Measurements from ENCODE around the gene NPDC1.

The NPDC1 gene

DNA sequence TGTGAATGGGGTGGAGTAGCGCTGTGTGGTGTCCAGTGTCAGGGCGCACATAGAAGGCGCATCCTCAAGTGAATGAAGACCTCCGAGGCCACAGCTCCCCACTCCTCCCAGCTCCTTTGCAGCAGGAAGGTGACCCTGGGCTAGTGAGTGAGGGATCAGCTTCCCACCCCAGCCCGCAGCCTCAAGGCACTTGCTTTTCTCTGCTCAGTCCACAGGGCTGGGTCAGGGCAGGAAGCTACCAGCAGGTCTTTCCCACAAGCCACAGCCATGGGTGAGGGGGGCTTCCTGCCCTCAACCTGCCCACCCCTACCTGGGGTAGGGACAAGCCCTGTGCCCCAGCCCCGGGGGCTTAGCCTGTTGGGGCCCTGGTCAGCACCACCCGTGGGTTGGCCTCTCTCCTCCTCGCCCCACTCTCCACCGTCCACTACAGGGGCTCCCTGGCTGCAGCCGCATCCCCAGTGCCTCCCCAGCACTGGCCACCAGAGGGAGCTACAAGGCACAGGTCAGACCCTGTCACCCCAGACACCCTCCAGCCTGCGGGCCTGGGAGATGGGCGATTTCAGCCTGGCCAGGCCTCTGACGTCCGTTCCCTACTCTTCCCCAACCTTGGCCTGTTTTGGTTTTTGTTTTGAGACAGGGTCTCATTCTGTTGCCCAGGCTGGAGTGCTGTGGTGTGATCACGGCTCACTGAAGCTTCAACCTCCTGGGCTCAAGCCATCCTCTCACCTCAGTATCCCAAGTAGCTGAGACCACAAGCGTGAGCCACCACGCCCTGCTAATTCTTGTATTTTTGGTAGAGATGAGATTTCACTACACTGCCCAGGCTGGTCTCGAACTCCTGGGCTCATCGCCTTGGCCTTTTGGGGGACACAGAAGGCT lies 16.7 kb downstream of the NPDC1 start:
- in situ Hi-C loops (cut with HindIII; ENCODE audit: low sequenced_read_pairs) = loop anchor here (25.0 kb wide), 1 partner anchor 217 kb away; the partner anchor contains the start of gene RABL6

DNA sequence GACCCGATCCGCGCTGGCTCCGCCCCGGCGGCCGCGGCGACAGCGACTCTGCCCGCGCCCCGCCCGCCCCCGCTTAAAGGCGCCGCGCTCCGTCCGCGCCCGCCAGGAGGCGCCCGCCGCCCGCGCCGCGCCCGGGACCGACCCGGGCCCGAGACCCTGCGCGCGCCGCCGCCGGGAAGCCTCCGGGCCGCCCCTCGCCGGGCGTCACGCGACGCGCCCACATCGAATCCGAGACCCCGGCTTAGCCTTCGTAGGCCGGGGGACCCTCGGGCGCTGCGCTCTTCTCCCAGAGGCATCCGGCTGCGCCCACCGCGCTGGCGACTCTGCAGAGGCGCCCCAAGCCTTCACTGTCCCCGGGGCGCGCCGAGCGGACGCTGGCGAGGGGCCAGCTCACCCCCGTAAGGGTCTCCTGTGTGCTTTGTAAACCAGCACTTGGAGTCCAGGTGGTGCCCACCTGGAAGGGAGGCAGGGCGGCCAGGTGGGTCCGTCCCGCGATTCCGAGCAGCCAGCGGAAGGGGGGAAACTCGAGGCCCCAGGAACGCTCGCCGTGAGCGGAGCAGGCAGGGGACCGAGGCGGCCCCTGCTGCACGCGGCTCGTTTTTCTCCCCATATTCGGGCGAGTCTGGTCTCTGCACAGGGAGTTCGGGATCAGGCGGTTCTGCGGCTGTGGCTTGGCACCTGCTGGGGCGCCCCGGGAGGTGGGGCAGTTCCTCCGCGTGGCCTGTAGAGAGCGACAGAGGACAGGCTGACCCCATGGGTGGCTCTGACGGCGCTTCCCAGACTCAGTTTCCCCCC lies 17.5 kb downstream of the NPDC1 start:
- in situ Hi-C loops (cut with HindIII; ENCODE audit: low sequenced_read_pairs) = loop anchor here (25.0 kb wide), 1 partner anchor 216 kb away; the partner anchor contains the start of gene RABL6

DNA sequence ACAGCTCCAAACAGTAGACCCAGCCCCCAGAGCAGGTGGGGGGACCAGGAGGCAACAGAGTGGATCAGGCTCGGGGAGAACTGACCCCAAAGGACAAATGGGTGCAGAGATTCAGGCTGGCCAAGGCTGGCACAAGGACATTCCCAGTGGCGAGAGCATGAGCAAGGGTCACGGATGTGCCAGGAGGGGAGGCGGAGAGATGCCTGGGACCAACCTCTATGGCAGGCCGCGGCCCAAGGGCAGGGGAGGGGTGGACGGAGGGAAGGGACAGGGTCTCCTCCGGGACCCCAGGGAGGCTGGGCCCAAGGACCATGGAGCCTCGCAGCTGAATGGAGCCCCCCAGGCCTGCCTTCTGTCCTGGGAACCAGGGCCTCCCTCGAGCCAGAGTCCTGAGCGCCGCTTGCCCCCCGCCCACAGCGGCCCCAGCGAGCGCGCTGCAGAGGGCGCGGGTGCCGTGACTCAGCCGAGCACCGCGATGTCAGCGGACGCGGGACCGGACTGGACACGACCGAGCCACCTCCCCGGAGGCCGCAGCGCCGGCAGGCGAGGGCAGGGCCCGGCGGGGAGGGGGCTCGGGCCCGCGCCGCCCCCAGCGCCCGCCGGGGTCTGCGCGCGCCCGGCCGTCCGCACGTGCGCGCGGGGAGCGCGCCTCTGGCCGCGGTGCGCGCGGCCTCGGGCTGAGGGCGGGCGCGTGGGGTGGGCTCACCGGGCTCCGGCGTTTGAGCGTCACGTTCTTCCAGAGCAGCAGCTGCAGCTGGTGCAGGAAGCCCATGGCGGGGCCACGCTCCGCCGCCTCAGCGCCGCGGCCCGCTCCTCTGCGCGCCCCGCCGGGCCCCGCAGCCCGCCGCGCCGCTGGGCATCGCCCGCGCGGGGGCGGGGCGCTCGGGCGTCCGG lies 18.4 kb downstream of the NPDC1 start, which contains the start of gene ABCA2:
ABCA2 (minus strand) TSS at position 869 of the 894 bp plus-strand sequence; CDS start at position 772, 97 bp downstream.
- in situ Hi-C loops (cut with HindIII; ENCODE audit: low sequenced_read_pairs) = loop anchor here (25.0 kb wide), 1 partner anchor 215 kb away; the partner anchor contains the start of gene RABL6

DNA sequence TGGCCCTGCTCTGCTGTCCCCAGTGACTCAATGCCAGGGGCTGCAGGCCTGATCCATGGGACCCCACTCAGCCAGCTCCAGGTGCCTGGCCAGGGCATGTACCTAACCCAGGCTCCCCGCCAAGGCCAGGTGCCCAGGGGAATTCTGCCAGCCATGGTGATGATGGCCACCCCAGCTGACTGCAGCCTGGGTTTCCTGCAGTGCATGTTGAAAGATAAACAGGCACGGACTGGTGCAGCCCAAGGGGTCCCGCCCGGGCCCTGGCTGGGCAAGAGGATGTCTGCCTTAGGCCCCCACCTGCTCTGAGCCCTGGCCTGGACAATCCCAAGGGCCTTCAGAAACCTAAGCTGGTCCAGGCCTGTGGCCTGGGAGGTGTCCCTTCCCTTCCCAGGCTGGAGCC lies 19.1 kb downstream of the NPDC1 start:
- in situ Hi-C loops (cut with HindIII; ENCODE audit: low sequenced_read_pairs) = loop anchor here (25.0 kb wide), 1 partner anchor 215 kb away; the partner anchor contains the start of gene RABL6

DNA sequence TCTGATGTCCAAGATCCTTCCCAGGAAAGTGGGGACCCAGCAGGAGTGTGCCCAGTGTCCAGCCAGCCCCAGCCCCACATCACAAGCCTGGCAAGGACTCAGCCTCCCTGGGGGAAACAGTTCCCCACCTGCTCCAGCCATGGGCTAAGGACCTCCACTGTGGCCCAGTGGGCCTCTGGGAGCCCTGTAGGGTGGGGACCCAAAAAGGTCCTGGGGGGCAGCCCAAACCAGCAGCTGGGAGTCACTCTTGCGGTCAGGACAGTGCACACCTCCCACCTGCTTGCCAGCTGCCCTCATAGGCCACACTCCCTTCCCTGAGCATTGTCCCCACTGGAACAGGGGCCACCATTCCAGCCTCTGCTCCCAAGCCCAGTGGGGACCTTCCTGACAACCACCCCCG lies 19.6 kb downstream of the NPDC1 start:
- in situ Hi-C loops (cut with HindIII; ENCODE audit: low sequenced_read_pairs) = loop anchor here (25.0 kb wide), 1 partner anchor 214 kb away; the partner anchor contains the start of gene RABL6

DNA sequence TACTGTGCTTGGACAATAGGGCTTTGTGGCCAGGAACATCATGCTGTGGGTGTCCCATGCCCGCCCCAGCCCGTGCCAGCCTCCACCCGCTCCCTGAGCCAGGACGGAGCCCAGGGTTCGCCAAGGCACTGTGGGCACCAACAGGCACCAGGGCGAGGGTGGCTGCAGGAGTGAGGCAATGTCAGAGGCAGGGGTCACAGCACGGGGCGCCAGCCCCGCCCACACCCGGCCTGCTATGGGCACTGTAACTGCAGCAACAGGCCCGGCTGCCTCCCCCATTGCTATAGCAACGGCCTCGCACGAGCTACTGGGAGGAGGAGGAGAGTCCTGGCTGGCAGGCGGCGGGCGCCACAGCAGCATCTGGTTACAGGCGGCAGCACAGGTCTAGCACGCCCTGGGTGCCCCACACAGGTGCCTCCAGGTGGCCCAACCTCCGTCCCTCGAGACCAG lies 20.4 kb downstream of the NPDC1 start:
- in situ Hi-C loops (cut with HindIII; ENCODE audit: low sequenced_read_pairs) = loop anchor here (25.0 kb wide), 1 partner anchor 213 kb away; the partner anchor contains the start of gene RABL6

DNA sequence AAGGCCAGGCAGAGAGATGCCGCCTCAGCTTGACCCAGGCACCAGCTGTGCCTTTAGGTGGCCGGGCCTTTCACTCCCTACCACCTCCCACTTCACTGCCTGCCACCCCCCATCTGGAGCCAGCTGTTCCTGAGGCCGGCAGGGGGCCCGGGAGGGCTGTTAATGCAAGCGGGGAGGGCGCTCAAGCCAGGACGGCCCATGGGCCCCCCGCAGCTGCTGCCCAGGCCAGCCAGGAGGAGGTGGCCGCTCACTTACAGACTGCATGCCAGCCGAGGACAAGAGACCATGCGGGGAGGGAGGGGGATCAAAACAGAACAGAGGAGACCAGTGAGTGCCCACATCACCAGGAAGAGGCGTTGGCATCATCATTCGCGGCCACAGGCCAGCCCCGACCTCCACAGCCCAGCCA lies 22.4 kb downstream of the NPDC1 start:
- in situ Hi-C loops (cut with HindIII; ENCODE audit: low sequenced_read_pairs) = no loop called here

DNA sequence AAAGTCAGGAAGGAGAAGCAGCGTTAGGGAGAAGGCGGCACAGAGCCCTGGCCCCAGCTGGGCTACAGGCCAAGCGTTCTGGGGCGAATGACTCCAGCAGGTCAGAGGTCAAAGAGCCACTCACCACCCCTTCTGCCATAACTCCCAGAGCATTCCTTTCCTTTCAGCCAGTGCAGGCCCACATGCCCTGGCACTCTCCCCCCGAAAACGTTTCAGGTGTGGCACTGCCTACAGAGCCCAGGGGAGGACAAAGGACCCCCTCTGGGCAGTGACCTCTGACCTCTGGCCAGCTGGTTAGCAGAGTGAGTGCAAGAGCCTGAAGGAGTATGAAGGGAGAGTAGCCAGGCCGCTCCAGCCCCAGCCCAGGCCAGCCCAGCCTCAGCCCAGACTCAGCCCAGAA lies 22.8 kb downstream of the NPDC1 start:
- in situ Hi-C loops (cut with HindIII; ENCODE audit: low sequenced_read_pairs) = no loop called here

DNA sequence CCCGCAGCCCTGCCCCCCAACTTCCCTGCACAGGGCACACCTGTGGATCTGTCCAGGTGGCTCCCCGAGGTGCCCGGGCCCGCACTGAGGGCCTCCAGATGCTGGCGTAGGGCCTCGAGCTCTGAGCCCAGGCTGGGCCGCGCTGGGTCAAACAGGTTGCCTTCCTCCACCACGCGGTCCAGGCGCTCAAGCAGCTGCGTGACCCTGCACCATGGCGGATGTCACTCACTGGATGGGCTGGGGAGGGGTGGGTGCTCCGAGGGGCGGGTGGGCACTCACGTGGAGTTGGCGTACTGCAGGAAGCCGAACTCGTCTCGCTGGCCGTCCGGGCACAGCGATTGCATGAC lies 23.3 kb downstream of the NPDC1 start:
- in situ Hi-C loops (cut with HindIII; ENCODE audit: low sequenced_read_pairs) = no loop called here

DNA sequence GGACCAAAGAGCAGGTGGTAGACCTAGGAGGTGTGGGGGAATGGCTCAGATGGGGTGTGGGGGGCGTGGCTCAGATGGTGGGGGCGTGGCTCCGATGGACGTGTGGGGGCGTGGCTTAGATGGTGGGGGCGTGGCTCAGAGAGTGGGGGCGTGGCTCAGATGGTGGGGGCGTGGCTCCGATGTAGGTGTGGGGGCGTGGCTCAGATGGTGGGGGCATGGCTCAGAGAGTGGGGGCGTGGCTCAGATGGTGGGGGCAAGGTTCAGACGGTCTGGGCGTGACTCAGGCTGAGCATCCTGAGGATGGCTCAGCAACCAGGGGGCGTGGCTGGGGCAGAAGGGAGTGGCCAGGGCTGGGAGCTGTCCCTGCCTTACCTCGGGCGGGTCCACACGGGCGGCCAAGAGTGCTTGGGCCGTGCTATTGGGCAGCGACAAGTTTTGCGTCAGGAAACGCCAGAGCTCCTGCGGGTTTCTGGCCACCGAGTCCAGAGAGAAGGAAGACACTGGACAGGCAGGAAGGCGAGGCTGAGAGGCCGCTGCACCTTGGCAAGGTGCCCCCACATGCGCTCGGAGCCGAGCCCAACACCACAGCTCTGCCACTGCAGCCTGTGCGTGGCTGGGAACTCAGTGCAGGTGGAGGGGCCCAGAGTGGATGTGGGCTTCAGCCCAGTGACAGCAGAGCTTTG lies 23.9 kb downstream of the NPDC1 start:
- in situ Hi-C loops (cut with HindIII; ENCODE audit: low sequenced_read_pairs) = no loop called here

DNA sequence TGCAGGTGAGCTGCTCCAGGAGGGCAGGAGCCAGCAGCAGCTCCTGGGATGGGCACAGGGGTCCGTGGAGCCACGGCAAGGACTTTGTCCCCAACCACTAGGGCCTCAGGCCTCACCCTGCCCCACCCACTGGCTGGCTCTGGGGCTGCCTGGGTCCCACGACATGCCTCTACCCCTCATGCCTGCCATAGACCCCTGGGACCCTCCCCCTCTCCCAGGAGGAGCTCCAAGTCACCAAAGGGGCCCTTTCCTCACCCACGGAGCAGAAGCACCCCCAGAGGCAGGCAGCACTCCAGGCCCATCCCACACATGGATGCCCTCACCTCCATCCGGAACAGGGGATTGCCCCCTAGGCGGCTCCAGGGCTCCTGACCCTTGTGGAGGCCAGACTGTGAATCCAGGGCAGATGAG lies 24.4 kb downstream of the NPDC1 start:
- in situ Hi-C loops (cut with HindIII; ENCODE audit: low sequenced_read_pairs) = no loop called here

DNA sequence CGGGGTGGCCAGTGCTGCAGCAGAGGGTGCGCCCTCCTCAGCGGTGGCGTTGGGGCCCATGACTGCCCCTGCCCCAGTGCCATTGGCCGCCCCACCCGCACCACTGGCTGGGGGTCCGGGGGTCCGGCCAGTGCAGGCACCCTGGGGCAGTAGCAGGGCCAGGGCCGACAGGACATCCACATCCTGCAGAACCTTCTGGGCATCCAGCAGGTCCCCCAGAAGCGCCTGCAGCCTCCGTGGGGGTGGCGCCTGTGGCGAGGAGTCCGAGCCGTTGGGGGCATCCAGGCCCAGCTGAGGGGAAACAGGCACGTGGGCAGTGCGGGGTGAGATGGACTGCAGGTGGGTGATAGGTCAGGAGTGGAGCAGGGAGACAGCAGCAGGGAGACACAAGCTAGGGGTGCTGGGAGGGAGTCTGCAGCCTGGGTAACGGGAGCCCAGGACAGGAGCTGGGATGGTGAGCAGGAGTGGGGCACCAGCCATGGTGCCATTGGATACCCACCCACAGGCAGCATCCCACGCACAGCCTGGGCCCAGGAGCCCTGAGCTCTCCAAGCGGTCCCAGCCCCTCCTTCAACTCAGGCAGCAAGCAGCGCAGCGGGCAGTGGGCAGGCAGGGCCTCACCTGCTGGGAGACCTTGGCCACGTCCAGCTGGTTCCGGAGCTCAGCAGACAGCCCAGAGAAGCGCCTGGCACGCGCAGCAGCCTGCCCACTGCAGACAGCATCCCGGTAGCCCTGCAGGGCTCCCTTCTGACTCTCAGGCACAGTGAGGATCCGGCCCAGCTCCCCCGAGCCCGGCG lies 25.0 kb downstream of the NPDC1 start:
- in situ Hi-C loops (cut with HindIII; ENCODE audit: low sequenced_read_pairs) = no loop called here

DNA sequence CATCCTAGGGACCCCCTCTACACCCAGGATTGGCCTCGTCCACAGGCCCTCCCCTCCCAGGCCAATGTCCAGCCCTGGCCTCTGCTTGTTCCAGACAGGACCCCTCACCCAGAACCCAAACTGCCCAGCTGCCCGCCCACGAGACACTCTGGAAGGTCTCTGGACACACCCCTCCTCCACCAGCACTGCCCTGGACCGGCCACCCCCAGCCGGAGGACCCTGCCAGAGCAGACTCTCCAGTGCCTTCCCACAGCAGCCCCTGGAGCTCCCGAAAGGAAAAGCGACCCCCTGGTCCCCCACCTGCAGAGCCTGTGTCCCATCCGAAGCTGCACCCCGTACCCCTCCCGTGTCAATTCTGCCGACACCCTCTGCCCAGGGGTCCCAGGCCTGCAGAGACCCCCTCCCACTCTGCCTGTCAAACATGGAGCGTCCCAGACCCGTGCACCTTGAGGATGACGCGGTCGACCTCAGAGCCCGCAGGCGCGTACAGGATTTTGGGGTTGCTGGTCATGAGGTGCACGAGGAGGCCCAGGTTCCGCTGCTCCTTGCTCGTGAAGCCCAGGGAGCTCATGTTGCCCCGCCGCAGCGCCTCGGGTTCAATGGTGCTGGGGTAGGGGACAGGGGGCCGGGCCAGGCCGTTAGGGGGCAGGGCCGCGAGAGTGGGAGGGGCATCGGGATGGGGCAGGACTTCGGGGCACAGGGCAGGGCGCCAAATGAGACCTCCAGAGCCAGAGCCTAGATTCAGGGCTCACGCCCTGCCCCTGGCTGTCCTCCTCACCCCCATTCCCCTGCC lies 25.9 kb downstream of the NPDC1 start:
- in situ Hi-C loops (cut with HindIII; ENCODE audit: low sequenced_read_pairs) = no loop called here

DNA sequence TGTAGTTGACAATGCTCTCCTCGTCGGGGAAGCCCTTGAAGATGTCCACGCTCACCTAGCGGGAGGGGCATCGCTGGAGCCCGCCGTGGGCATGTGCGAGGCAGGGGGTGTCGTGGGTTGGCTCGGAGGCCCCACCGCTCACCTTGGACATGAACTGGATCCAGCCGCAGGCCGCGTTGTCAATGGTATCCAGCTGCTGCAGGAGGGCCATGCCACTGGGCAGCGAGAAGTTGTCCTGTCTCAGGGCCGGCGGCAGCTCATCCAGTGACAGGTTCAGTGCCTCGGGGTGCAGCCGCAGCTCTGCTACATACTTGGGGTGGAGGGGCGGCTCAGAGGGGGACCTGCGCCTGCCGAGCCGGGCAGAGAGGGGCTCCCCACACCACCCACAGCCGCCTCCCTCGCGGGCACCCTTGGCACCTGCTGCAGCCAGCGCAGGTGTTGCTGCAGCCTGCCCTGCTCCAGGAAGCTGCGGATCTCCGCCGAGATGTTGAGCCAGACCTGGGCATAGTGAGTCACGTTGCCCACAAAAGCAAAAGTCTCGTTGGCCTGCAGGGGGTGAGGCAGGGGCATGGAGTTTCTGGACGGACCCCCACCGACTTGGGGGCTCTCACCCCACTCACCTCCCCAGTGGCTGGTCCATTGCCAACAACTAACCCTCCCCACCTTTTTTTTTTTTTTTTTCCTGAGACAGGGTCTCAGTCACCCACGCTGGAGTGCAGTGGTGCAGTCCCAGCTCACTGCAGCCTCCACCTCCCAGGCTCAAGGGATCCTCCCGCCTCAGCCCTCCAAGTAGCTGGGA lies 27.0 kb downstream of the NPDC1 start:
- in situ Hi-C loops (cut with HindIII; ENCODE audit: low sequenced_read_pairs) = no loop called here

DNA sequence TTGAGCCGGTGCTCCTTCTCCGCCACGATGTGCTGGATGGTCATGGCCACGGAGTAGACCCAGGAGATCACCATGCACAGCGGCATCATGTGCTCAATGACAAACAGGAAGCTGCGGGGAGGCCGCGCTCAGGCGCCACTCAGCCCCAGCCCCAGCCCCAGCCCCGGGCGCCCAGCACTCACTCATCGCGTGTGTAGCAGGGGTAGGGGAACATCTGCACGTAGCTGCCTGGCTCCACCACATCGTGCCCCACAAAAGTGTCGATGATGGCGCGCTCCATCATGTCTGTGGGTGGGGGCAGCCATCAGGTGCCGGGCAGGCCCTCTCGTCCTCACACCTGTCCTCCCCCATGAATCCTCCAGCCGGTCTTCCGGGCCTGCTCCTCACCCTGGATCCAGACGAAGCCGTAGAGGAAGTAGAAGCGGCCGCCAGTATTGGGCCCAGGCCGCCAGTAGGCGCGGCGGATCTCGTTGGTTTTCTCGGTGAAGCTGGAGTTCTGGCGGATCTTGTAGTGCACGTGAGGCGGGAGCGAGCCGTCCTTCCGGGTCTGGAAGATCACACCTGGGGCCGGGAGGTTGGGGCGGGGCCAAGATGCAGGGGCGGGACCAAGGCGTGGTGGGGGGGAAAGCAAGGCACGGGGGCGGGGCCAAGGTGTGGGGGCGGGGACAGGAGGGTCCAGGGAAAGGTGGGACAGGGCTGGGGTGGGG lies 28.0 kb downstream of the NPDC1 start:
- in situ Hi-C loops (cut with HindIII; ENCODE audit: low sequenced_read_pairs) = no loop called here

DNA sequence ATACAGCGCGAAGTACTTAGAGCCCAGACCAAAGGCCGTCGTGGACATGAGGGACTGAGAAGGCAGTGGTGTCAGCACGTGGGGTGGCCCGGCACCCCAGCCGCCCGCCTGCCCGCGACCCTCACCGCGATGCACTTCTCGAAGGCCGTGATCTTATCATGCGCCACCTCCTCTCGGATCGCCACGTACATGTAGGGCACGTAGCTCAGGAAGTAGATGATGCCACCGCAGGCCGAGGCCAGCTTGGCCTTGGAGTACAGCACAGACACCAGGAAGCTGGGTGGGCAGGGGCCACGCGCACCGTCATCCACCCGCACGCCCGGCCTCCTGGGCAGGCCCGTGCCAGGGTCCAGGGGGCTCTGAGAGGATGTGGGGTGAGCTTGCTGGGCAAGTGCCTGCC lies 28.9 kb downstream of the NPDC1 start:
- in situ Hi-C loops (cut with HindIII; ENCODE audit: low sequenced_read_pairs) = no loop called here

DNA sequence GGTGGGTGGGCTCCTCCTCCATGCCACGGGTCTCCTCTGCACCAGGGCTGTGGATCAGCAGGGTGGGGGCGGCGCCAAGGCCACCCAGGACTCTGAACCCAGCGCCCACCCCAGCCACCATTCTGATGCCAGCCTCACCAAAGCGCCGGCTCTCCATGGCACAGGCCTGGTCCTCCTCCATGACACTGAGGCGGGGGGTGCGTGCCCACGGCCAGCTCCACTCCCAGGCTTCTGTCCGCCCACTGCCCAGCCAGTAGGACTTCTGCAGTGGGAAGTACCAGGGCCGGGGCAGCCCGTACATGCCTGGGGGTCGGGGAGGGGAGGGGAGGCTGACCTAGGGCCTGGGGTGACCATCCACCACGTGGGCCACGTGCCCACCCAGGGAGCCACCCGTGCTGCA lies 29.5 kb downstream of the NPDC1 start:
- in situ Hi-C loops (cut with HindIII; ENCODE audit: low sequenced_read_pairs) = no loop called here

Measured in DLD1 (cell line).